GM19463 (cell line): ENCODE data around the gene NUDT8.
A peak's percentile ranks its signal among the peaks of the same experiment; 100 is the strongest.

ENCODE experiments used
- ATAC-seq: cut with Tn5 transposase; IDR thresholded peaks from one replicate; pipeline ENCODE4 v1.9.1; 2021; ENCODE audit warnings: mild to moderate bottlenecking, moderate library complexity; ENCODE audit not compliant: unreplicated experiment

The NUDT8 gene

GRCh38 chr11:67629386-67630227 lies at the start of gene NUDT8:
TSS of gene NUDT8 (minus strand) at chr11:67629937. CDS start at chr11:67629911, 26 bp downstream.
- peak; percentile 41 for ATAC-seq

GRCh38 chr11:67675058-67675747 lies 45.5 kb upstream of the NUDT8 start:
- ATAC-seq, result no peak

- ATAC-seq, result no peak
These were observed 44.7 kb upstream of the NUDT8 start, which contains the start of gene ALDH3B2 for GRCh38 chr11:67674442-67674871. TSS of gene ALDH3B2 (minus strand) at chr11:67674623. CDS start at chr11:67666935, 7,688 bp downstream.

- no peak for ATAC-seq
These were observed 44.2 kb upstream of the NUDT8 start for GRCh38 chr11:67673902-67674301.

GRCh38 chr11:67673358-67673757 lies 43.6 kb upstream of the NUDT8 start:
- ATAC-seq, result no peak

GRCh38 chr11:67671211-67671520 lies 41.4 kb upstream of the NUDT8 start:
- no peak for ATAC-seq

- ATAC-seq, result no peak
These were observed 40.8 kb upstream of the NUDT8 start for GRCh38 chr11:67670316-67671210.

- ATAC-seq, result no peak
These were observed 38.4 kb upstream of the NUDT8 start for GRCh38 chr11:67668192-67668551.

- no peak for ATAC-seq
These were observed 37.9 kb upstream of the NUDT8 start for GRCh38 chr11:67667490-67668191.

GRCh38 chr11:67666676-67667489 lies 37.1 kb upstream of the NUDT8 start:
- no peak for ATAC-seq

GRCh38 chr11:67666303-67666645 lies 36.5 kb upstream of the NUDT8 start:
- no peak for ATAC-seq

- no peak for ATAC-seq
These were observed 36.0 kb upstream of the NUDT8 start for GRCh38 chr11:67665541-67666302.

GRCh38 chr11:67664696-67665540 lies 35.2 kb upstream of the NUDT8 start:
- ATAC-seq, result no peak

GRCh38 chr11:67664213-67664585 lies 34.5 kb upstream of the NUDT8 start:
- no peak for ATAC-seq

- ATAC-seq, result no peak
These were observed 33.9 kb upstream of the NUDT8 start for GRCh38 chr11:67663532-67664212.

- ATAC-seq, result no peak
These were observed 33.2 kb upstream of the NUDT8 start for GRCh38 chr11:67662835-67663531.

- no peak for ATAC-seq
These were observed 32.6 kb upstream of the NUDT8 start for GRCh38 chr11:67662142-67662834.
